HG03575 (cell line): ENCODE results near the gene RAB3GAP2.
"Not testable (repeated sequence)": the region's sequence is repeated elsewhere in the genome, so short reads cannot be mapped to it uniquely, and the experiment has no call there.

ENCODE experiments used
- ATAC-seq: cut with Tn5 transposase; IDR thresholded peaks from one replicate; pipeline ENCODE4 v1.9.1; 2021; ENCODE audit not compliant: unreplicated experiment, insufficient number of reproducible peaks, low FRiP score; ENCODE audit errors: extremely low read depth

RAB3GAP2 gene

GRCh38 chr1:220169887-220170286 lies 102.4 kb downstream of the RAB3GAP2 start:
- not testable (repeated sequence) for ATAC-seq

DNA sequence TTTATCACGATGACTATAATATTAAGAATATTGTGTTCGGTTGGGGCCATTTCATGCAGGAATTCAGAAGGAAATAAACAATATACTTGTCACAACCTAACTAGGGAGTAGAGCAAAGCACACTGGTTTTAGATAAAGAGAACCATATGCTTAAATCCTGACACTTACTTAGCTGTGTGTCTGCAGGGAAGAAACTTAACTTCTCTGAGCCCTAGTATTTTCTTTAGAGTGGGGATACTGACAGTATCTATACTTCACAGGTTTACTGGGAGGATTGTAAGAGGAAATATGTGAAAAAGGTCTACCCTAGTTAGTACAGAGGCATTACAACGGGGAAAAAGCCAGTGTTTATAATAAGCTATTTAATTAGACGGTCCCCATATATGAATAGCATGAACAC lies 105.4 kb downstream of the RAB3GAP2 start:
- ATAC-seq, result no peak

- no peak for ATAC-seq
Observed at GRCh38 chr1:220164517-220164916, 107.7 kb downstream of the RAB3GAP2 start.

DNA sequence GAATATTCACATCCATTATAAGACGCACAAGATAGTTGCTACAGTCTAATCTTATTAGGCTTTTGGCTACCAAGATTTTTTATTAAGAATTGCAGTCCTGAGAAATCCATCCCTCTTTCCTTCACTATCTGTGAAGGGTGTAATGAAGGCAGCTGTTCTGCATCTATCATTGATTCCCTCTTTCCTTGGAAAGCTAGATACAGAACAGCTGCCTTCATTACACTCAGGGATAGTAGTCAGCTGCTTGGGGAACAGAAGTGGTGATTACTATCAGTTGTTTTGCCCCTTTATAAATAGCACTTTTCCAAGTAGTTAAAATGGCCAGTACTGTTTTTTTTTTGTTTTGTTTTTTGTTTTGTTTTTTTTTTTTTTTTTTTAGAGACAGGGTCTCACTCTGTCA lies 108.1 kb downstream of the RAB3GAP2 start:
- no peak for ATAC-seq

- no peak for ATAC-seq
Observed at GRCh38 chr1:220160027-220160426, 112.2 kb downstream of the RAB3GAP2 start.

DNA sequence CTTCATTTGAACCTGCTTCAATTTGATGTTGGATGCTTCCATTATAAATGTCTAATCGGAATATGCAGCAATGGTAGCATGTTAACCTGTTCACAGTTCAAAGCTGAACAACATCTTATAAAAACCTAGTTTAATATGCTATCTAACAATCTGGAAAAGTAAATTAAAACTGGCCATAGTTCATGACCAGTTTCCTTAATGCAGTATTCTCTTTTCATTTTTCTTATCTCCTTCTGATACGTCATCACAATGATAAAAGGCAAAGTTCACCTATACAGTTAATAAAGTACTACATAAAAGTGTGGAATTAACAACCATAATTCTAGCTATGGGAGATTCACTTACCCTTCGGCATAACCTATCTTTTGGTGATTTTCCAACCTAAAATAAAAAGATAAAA lies 113.2 kb downstream of the RAB3GAP2 start:
- ATAC-seq, result no peak

GRCh38 chr1:220158530-220158929 lies 113.7 kb downstream of the RAB3GAP2 start:
- ATAC-seq, result not testable (repeated sequence)

- ATAC-seq, result no peak
Observed at GRCh38 chr1:220157738-220158137, 114.5 kb downstream of the RAB3GAP2 start.

- no peak for ATAC-seq
Observed at GRCh38 chr1:220156620-220157146, 115.6 kb downstream of the RAB3GAP2 start.

GRCh38 chr1:220153147-220153546 lies 119.1 kb downstream of the RAB3GAP2 start:
- no peak for ATAC-seq

GRCh38 chr1:220151454-220151853 lies 120.8 kb downstream of the RAB3GAP2 start:
- ATAC-seq, result no peak

DNA sequence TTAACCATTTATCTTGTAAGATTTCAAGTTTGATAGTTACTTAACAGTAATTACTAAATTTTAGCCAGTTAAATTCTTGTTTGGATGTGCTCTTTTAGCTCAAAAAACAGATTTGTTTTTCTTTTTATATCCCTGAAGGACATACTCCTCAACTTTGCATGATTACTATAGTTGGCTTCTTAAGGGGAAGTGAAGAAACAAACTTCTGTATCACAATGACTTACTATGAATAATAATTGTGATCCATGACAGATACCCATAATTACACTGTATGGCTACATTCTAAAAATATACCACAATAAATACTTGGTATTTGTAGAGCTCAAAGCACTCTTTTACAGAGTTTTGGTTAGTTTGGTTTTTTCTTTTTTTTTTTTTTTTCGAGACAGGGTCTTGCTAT lies 122.5 kb downstream of the RAB3GAP2 start:
- ATAC-seq, result no peak

DNA sequence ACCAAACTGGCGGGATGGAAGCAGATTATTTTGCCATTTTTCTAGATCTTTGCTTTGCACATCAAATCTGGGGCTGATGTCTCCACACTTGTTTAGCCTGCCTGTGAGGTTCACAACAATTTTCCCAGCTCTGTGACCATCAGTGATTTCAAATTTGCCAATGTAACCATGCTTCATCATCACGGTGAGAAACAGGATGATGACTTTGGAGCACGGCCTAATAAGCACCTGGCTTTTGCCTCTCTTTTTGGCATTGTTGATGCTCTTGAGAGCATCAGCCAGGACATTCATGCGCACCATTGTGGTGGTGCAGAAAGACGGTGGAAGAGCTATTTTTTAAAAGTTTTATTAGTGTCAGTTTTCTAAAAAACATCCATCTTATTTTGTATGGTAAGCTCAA lies 128.2 kb downstream of the RAB3GAP2 start:
- ATAC-seq, result no peak

- no peak for ATAC-seq
Observed at GRCh38 chr1:220139966-220140365, 132.3 kb downstream of the RAB3GAP2 start.

DNA sequence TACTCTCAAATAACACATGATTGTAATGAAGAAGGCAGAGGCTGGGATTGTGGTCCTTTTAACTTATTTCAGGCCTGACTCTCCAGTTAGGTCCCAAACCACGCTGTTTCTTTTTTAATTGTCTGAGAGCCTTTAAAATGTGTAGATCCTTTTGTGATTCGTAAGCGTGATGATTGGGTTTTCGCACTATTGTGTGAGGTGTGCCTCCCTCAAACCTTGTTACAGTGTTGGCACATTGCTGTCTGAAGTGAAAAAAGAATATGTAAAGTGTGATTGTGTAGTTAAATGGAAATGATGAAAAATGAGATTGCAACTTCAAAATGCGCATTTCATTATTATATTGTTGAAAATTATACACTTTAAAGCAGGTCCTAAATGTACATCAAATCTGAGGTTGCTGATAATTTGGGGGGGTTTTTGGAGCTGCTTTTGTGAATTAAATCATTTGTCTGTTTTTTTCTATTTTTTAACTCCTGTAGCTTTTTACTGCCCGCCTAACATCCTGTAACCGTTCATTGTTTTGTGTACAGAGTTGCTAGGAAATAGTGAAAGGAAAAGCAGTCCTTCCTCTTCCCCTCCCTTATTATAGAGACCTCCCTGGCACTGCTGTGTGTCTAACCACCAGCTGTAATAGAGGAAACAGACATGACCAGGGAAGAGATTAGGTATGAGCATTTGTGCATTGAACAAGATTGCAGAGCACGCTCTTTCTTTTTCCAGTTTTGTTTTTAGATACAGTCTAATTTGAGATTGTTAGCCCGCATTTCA lies 135.1 kb downstream of the RAB3GAP2 start:
- ATAC-seq, result no peak

GRCh38 chr1:220135755-220136154 lies 136.5 kb downstream of the RAB3GAP2 start:
- ATAC-seq, result no peak

DNA sequence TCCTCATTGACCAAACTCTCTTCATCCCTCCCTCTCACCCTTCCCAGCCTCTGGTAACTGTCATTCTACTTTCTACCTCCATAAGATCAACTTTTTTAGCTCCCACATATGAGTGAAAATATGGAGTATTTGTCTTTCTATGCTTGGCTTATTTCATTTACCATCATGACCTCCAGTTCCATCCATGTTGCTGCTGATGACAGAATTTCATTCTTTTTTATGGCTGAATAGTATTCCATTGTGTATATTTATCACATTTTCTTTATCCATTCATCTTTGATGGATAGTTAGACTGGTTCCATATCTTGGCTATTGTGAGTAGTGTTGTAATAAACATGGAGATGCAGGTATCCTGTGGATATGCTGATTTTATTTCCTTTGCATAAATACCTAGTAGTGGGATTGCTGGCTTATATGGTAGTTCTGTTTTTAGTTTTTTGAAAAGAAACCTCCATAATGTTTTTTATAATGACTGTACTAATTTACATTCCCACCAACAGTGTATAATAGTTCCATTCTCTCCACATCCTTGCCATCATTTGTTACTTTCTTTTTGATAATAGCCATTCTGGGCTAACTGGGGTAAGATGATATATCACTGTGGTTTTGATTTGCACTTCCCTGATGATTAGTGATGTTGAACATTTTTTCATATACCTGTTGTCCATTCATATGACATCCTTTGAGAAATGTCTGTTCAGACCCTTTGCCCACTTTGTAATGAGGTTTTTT lies 142.6 kb downstream of the RAB3GAP2 start:
- no peak for ATAC-seq

- ATAC-seq, result no peak
Observed at GRCh38 chr1:220127076-220127475, 145.2 kb downstream of the RAB3GAP2 start.

GRCh38 chr1:220124542-220124941 lies 147.7 kb downstream of the RAB3GAP2 start:
- ATAC-seq, result no peak

DNA sequence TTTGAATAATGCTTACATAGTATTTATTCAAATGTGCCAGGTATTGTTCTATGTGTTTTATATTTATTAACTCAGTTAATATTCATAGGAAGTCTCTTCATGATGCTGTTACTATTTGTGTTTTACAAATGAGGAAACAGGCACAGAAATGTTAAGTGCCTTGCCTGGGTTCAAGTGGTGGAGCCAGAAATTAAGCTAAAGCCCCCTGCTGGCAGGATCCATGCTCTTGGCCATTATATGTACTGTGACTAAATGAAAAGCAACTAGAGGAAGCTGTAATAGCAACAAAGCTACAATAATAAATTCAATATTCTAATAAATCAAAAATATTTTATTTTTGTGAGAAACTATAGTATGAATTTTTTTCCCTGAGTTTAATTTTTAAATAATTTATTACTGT lies 148.4 kb downstream of the RAB3GAP2 start:
- no peak for ATAC-seq
